DMS153 (cell line): ENCODE measurements around the gene THY1.

Experiments used
- DNase-seq: peaks from one replicate; lab custom pipeline; 2025; lab: John Stamatoyannopoulos, UW

Gene THY1

DNA sequence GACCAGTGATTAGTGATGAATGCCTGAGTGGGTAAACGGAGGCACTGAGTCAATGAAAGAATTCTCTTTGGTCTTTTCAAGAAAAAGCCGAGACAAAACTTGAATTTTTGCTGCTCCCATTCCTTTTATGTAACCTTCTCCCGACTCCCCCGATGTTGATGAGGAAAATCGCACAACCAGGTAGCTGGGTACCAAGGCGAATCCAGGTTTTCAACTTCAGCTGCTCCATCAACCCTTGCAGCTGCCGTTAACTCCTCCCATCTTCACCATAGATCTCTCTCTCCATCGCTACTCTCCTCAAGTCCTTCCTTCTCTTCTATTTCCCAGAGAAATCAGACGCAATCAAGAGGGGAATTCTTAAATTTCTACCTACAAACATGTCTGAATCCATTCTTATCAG lies 40.9 kb downstream of the THY1 start:
- no peak for DNase-seq

GRCh38 chr11:119381181-119381988 lies 41.6 kb downstream of the THY1 start, which contains the start of gene USP2:
USP2 (minus strand) TSS chr11:119381690; CDS start chr11:119373480, 8,210 bp downstream.
- DNase-seq: peak; percentile 88

- no peak for DNase-seq
Observed at GRCh38 chr11:119380827-119381180, 42.2 kb downstream of the THY1 start.

DNA sequence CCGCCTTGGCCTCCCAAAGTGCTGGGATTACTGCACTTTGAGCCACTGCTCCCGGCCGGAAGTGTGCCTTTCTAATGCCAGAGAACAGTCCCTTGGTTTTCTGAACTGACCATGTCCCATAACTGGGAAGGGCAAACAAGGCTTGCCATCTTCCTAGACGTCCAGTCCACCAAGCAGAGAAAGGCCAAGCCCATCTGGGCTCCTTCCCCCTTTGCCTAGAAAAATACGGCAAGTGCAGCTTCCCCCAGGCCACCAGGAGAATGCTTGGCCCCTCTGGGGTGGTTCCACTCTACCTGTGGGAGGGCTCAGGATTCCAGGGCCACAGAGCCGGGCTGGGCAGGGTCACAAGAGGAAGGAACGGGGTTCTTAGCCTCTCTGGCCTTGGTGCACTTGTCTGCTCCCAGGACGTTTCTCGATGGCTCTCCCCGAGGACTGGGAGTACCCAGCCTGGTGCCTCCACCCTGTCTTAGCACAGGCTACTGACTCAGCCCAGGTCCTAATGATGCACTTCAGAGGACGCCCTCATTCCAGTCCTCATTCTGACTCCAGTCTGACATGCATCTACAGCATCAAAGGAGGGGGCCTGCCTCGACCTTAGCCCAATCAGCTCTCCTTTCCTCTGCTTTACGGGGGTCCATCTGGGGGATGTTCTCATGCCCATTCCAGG lies 42.7 kb downstream of the THY1 start:
- no peak for DNase-seq

DNA sequence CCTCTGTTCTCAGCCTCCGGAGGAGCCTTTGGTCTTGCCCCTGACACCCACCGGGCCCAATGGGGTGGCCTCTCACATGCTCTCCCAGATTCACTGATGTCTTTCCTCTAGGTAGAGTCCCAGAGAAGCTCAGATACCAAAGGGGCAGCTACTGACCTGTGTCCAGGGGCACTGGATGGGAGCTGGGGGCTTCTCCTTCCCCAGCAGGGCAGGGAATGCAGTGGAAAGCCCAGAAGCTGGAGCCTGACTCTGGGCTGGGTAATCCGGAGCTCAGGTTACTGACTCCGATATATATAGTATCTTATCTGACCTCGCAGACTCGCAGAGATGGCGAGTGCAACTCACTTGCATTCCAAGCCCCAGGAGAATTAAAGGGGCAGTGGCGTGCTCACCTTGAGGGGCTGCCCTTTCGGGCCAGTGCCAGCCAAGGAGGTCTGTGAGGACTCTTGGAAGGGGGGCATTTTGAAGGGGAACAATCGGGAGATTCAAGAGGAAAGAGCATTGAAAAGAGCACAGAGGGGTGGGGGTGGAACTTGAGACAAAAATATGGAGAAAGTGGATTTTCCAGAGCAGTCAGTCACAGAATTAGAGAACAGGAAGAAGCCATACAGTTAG lies 44.0 kb downstream of the THY1 start:
- no peak for DNase-seq

DNA sequence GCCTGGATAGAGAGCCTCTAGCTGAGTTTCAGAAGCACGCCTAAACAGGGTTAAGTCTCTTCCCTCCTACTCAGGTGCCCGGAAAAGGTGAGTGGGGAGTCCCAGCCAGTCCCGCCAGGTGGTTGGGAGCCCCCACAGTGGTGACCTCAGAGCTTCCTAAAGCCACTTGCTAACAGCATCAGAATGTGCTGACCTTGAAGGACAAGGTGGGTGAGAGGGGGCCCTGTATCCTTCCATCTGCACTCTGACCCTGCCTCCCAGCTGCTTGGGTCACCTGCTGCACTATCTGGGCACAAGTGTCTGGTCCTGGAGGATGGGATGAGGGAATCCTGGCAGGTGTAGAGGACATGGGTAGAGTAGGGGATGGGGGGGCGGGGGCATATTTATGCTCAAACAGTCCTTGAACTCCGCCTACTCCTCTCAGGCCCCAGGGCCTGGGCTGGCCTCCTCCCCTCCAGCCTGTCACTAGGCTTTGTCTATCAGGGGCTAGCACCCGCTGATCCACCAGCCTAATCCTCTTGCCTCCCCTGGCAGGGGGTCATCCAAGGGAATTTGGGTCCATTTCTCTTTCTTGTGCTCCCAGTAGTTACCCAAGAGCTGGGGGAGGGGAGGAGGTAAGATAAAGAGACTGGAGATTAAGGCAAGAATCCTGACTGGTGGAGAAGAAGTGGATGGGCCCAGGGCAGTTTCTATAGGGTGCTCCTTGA lies 44.9 kb downstream of the THY1 start:
- no peak for DNase-seq

- no peak for DNase-seq
Observed at GRCh38 chr11:119377112-119377901, 45.7 kb downstream of the THY1 start.

GRCh38 chr11:119376197-119376847 lies 46.6 kb downstream of the THY1 start:
- peak; percentile 69 for DNase-seq

DNA sequence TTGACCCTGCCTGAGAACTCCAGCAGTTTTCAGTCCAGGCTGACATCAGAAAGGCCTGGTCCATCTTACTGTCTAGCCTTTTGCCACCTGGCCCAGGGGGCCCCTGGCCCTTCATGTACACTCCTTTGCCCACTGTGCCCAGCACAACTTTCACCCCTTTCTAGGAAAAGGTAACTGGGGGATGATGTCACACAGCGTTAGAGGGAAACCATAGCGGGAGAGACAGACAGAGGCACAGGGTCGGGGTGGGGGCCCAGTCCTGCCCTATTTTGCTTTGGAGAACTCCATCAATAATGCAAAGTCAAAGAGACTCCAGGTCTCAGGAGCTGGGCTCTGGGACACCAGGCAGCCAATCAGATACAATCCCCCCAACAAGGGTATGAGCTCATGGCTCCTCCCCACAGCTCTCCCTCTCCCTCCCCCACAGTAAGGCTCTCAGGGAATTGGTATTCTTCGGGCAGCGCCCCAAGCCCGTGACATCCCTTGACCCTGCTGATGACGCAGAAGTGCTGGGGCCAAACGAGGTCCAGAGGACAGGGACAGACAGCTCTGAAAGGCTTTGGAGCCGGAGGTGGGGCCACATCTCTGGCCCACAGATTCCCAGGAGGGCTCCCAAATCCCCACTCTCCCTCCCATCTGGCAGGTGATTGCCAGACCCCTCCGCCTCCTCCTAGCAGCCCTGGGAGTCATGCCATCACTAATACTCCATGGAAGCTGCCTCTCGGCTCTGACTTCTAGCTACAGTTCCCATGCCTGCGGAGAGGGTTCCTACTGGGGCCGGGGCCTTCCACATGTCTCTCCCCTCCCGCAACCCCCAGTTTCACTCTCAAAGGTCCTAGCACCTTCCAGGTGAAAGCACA lies 47.4 kb downstream of the THY1 start:
- no peak for DNase-seq

DNA sequence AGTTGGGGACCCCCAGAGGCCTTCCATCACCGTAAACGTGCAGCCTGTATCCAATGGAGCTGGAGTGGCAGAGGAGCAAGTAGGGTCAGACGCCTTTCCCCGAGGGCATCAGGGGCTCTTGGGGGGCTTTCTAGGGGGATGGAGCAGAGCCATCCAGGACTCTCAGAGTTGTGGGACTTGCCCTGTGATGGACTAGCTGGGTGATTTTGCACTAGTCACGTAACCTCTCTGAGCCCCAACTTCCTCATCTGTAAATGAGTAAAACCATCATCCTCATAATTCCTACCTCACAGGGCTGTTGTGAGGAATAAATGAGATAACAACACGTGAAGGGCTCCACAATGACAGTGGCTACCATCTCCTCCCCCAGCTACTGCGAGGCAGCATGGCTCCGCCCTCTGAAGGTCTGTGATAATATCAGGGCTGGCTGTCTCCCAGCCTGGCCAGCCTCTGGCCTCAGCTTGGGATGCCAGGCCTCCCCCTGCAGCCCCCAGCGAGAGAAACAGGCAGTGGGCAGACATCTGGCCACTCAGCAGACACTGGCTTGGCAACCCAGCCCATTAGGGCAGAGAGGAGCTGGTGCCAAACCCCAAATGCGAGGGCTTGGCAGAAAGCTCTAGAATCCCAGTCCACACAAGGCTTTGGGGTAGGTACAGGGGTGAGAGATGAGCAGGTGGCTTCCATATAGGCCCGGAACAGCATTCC lies 48.2 kb downstream of the THY1 start:
- no peak for DNase-seq

DNA sequence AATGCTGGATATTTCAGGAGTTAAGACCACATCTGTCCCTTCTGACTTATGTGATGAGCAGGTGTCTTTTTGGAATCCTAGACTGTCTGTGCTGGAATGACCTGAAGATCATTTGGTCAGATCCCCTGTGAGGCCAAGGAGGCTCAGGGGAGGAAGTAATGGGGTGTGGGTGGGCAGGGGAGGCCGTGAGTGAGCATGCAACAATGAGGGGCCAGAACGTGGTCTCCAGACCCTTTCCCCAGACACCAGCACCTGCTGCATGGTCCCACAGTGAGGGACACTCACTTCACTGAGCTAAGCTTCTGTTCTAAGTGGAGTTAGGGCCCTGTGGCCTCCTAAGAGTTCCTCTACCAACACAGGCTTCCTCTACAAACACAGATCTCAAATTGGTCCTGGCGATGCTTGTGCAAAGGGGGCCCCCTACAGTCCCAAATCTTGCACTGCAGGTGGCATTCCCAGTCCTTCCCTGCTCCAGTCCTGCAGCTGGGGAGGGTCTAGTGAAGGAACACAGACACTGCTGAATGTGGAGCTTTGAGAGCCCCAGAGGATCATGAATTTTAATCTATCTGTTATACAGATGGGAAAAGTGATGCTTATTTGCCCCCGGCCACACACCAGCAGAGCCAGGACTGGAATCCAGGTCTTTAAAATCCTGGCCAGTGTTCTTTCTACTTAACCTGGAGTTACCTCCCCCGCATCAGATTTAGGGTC lies 48.9 kb downstream of the THY1 start:
- peak; percentile 57 for DNase-seq

DNA sequence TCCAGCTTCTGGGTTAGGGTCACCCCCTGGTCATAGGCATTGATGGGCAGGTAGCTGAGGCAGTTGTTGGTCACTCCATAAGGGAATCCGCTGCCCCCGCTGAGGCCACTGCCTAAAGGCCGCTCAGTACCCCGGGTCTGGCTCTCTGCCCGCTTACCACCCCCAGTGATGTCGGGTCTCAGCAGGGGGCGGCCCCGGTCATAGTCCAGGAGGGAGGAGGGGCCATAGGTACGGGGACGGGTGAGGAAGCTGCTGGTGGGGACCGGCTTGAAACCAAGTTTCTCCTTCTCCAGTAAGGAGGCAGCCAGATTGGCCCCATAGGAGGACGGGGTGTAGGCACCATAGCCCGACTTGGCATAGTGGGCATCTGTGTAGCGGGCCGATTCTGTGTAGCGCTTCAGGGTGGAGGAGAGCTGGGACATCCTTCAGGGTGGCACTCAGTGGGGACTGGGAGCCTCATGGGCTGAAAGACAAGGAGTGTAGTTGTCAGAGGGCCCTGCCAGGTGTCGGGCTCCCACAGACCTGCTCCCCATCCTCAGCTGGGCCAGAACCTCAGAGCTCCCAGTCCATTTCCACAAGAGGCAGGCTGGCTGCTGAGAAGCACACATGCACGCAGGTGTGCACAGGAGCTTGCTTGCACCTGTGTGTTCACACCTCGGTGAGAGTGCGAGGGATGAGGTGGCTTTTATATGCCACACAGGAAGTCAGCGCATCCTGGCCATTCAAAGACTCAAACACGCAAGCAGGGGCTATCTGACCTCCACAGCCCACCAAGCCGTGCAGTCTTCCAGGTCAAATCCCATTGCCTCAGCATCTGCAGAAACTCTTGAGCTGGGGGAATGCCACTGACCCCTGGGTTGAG lies 49.7 kb downstream of the THY1 start:
- no peak for DNase-seq

GRCh38 chr11:119372260-119373058 lies 50.5 kb downstream of the THY1 start:
- no peak for DNase-seq

GRCh38 chr11:119371778-119372182 lies 51.2 kb downstream of the THY1 start:
- peak; percentile 14 for DNase-seq

DNA sequence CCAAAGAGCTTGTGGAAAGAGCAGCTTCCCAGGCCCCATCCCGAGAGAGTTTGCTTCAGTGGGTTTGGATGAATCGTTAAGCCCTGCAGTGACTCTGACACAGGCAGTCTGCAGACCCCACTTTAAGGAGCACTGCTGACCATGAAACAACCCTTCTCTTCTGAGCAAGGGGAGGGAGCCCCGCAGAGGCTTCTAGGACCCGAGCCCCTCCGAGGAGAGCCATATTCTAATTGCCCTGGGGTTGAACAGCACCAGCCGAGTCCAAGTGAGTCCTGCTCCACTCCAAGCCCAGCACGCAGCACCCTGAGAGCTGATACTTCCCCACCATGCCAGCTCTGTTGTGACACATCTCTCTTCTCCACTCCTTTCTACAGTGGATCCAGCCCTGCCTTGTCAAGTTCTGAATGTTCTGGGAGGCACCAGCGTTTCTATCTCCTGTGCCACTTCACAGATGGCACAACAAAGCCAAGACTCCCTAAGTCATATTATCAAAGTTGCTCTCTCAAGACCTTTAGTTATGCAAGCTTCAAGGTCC lies 51.8 kb downstream of the THY1 start:
- no peak for DNase-seq

- DNase-seq: no peak
Observed at GRCh38 chr11:119370486-119371046, 52.4 kb downstream of the THY1 start.
